Measurements from ENCODE around the gene ENKD1.

Gene ENKD1

GRCh38 chr16:67678354-67679023 lies 11.9 kb upstream of the ENKD1 start:
- FAIRE-seq: no peak

GRCh38 chr16:67677712-67678111 lies 11.2 kb upstream of the ENKD1 start:
- FAIRE-seq: no peak

- FAIRE-seq: no peak
These were observed 10.4 kb upstream of the ENKD1 start for GRCh38 chr16:67676939-67677338.

- FAIRE-seq: no peak
These were observed 10.0 kb upstream of the ENKD1 start for GRCh38 chr16:67676516-67676915.

GRCh38 chr16:67675999-67676398 lies 9.4 kb upstream of the ENKD1 start:
- no peak for FAIRE-seq

GRCh38 chr16:67675579-67675935 lies 9.0 kb upstream of the ENKD1 start:
- FAIRE-seq: no peak

GRCh38 chr16:67674851-67675578 lies 8.5 kb upstream of the ENKD1 start:
- FAIRE-seq: no peak

GRCh38 chr16:67673712-67674580 lies 7.4 kb upstream of the ENKD1 start:
- FAIRE-seq: no peak

- no peak for FAIRE-seq
These were observed 6.5 kb upstream of the ENKD1 start for GRCh38 chr16:67672739-67673662.

- FAIRE-seq: no peak
These were observed 5.8 kb upstream of the ENKD1 start for GRCh38 chr16:67672306-67672705.

- FAIRE-seq: no peak
These were observed 3.0 kb upstream of the ENKD1 start for GRCh38 chr16:67669499-67670101.

- no peak for FAIRE-seq
These were observed 2.1 kb upstream of the ENKD1 start for GRCh38 chr16:67668495-67669157.

- FAIRE-seq: no peak
These were observed 1.4 kb upstream of the ENKD1 start for GRCh38 chr16:67667817-67668494.

- no peak for FAIRE-seq
These were observed 885 bp upstream of the ENKD1 start for GRCh38 chr16:67667453-67667816.

GRCh38 chr16:67666032-67666551 lies 458 bp downstream of the ENKD1 start:
- FAIRE-seq: no peak

- no peak for FAIRE-seq
These were observed 952 bp downstream of the ENKD1 start for GRCh38 chr16:67665598-67665997.

GRCh38 chr16:67664871-67665270 lies 1.7 kb downstream of the ENKD1 start:
- no peak for FAIRE-seq

GRCh38 chr16:67664258-67664657 lies 2.3 kb downstream of the ENKD1 start:
- FAIRE-seq: no peak

GRCh38 chr16:67663877-67664222 lies 2.7 kb downstream of the ENKD1 start:
- FAIRE-seq: no peak

- no peak for FAIRE-seq
These were observed 3.2 kb downstream of the ENKD1 start for GRCh38 chr16:67663151-67663876.
